Spleen (tissue), 11 donors: ENCODE results near the gene STYK1. TPM values are rescaled to one million over a fixed set of nuclear protein-coding genes. Genes with fewer than 3 reads are reported as not detected.
"Not testable (repeated sequence)": the region's sequence is repeated elsewhere in the genome, so short reads cannot be mapped to it uniquely, and the experiment has no call there.

Experiments used
- DNase-seq: peaks from one replicate; pipeline ENCODE4 v3.0.0-alpha.2; 2020
- H3K27ac ChIP-seq, 8 donors: fragments of 200-600 bp; sonication (generic) in 7 of 8; 1 replicate in 4 of 8; 2 replicates in 4 of 8; pipeline versions ENCODE4 v1.5.0 to v1.8.0; 2016 to 2021; ENCODE audit warnings: inconsistent platforms in 4 of 8, mild to moderate bottlenecking in 4 of 8, moderate library complexity in 1 of 8
- H3K27me3 ChIP-seq, 7 donors: fragments of 200-600 bp; sonication (generic) in 6 of 7; replicated peaks in 1 of 7; 1 replicate in 4 of 7; 2 replicates in 3 of 7; pipeline versions ENCODE4 v1.5.0 to v1.8.0; 2016 to 2021; ENCODE audit warnings: inconsistent platforms in 3 of 7, mild to moderate bottlenecking in 1 of 7
- H3K36me3 ChIP-seq, 6 donors: fragments of 200-600 bp; sonication (generic) in 5 of 6; 1 replicate in 4 of 6; 2 replicates in 2 of 6; pipeline versions ENCODE4 v1.5.0 to v1.8.0; 2016 to 2021; ENCODE audit warnings: inconsistent platforms in 2 of 6
- H3K4me1 ChIP-seq, 6 donors: fragments of 200-600 bp; sonication (generic) in 5 of 6; 1 replicate in 3 of 6; 2 replicates in 3 of 6; pipeline versions ENCODE4 v1.5.0 to v1.8.0; 2016 to 2021; ENCODE audit warnings: inconsistent platforms in 3 of 6
- H3K4me3 ChIP-seq, 8 donors: fragments of 200-600 bp; sonication (generic) in 7 of 8; 1 replicate in 4 of 8; 2 replicates in 4 of 8; pipeline versions ENCODE4 v1.5.0 to v1.8.0; 2016 to 2021; ENCODE audit warnings: inconsistent platforms in 4 of 8, mild to moderate bottlenecking in 4 of 8, moderate library complexity in 2 of 8
- H3K9me3 ChIP-seq, 8 donors: fragments of 200-600 bp; sonication (generic) in 7 of 8; 1 replicate in 4 of 8; 2 replicates in 4 of 8; pipeline versions ENCODE4 v1.5.0 to v1.8.0; 2016 to 2021; ENCODE audit warnings: inconsistent platforms in 4 of 8
- CTCF ChIP-seq, 11 experiments: fragments of 200-600 bp in 7 of 11; fragments of 450-650 bp in 4 of 11; sonication (generic) in 4 of 11; IDR thresholded peaks in 8 of 11; conservative IDR thresholded peaks in 3 of 11; 1 replicate in 7 of 11; 2 replicates in 4 of 11; pipeline versions ENCODE4 v1.4.0 to v1.8.0; 2016 to 2021; ENCODE audit warnings: antibody characterized with exemption in 11 of 11, inconsistent platforms in 4 of 11, mild to moderate bottlenecking in 1 of 11
- POLR2A ChIP-seq, 3 donors: fragments of 450-650 bp; IDR thresholded peaks; one replicate each; pipeline ENCODE4 v1.5.1; 2017; ENCODE audit warnings: antibody characterized with exemption in 3 of 3, mild to moderate bottlenecking in 1 of 3
- POLR2AphosphoS5 ChIP-seq, 3 donors: sonication (generic); formaldehyde crosslinking; IDR thresholded peaks; one replicate each; pipeline ENCODE4 v1.5.1; 2017; ENCODE audit warnings: antibody characterized with exemption in 3 of 3
- WGBS, 5 donors: extraction: QIAGEN DNeasy Blood & Tissue Kit in 3 of 5; methylation state at CpG; one replicate each; pipeline versions ENCODE4 v1.1.5 to v1.1.7; 2013 to 2018; 5-methylcytosine and 5-hydroxymethylcytosine counted together
- intact Hi-C: fragments of 100-400 bp; cut with DNase I; formaldehyde crosslinking; loops from one replicate; pipeline ENCODE4 v1.15.0; 2023; ENCODE audit warnings: low total_unique reads
- polyA plus RNA-seq, 3 donors: library from polyadenylated mRNA; stranded (reverse); fragments of 200-250 nt; gene quantifications; one replicate each; pipeline ENCODE4 v1.2.1, GENCODE V29; 2013
- total RNA-seq, 7 donors: library from RNA; depleted of rRNA in 3 of 7; stranded (reverse); fragments of >200 nt in 3 of 7; fragmentation: NEBNext Ultra II Directional in 4 of 7; extraction: Animal tissue kit (Norgen Biotek cat#: 25700) in 4 of 7; gene quantifications; one replicate each; pipeline versions ENCODE4 v1.1.0 to v1.2.1, GENCODE V29; 2016 to 2021
- donor health status: healthy with polysubstance abuse.
- donor health status: DM: no; HTN: no; CAD: no; lungs with moderate emphysema.
- donor health status: DM: no; HTN: no; CAD: no.
- donor health status: Bipolar disorder and iron deficiency.
- donor health status: healthy.
- donor health status: DM: no; HTN: no; CAD: no.
- donor health status: DM: yes; HTN: yes; CAD: no.

Gene STYK1
- total and polyA plus RNA-seq, 10 donors: 0.17 to 2.4 (median 0.77) TPM

- TF ChIP-seq CTCF (IDR thresholded peaks at IDR 0.05 in 8 of 11, conservative IDR thresholded peaks at IDR 0.05 in 3 of 11) (no peak), POLR2A (IDR thresholded peaks at IDR 0.05) (no peak), POLR2AphosphoS5 (IDR thresholded peaks at IDR 0.05) (no peak)
- peak; percentile 70 for DNase-seq
- peaks cover 12 to 43% (median 26%) of the 10 kb centered on the region in 6 donors for H3K4me1 ChIP-seq
- H3K27me3 ChIP-seq: no peaks in the 10 kb centered on the region
- no peak overlapping the region for H3K27ac ChIP-seq
- no peaks in the 10 kb centered on the region for H3K9me3 ChIP-seq
- H3K4me3 ChIP-seq: peak overlapping the region in 6 of 8 donors; percentile 76 to 93 (median 87)
- intact Hi-C loops: no loop called here
- WGBS, 5 donors: 60 to 83% (median 80%) methylated on average over 6 of the region's 6 CpGs
- H3K36me3 ChIP-seq: peaks cover 0 to 38% (median 31%) of the 10 kb centered on the region in 6 donors
Observed at GRCh38 chr12:10612110-10612509, 61.7 kb downstream of the STYK1 start.

- Histone ChIP-seq H3K36me3 (peaks cover 0 to 45% (median 35%) of the 10 kb centered on the region in 6 donors), H3K4me1 (peaks cover 12 to 43% (median 26%) of the 10 kb centered on the region in 6 donors)
- intact Hi-C loops, H3K27ac ChIP-seq, H3K4me3 ChIP-seq, H3K9me3 ChIP-seq, H3K27me3 ChIP-seq, DNase-seq: not testable (repeated sequence)
- WGBS, 5 donors: 89 to 95% (median 91%) methylated on average over 4 of the region's 4 CpGs
Observed at GRCh38 chr12:10611258-10611657, 62.6 kb downstream of the STYK1 start.

- no peak overlapping the region for H3K27ac ChIP-seq
- no peak overlapping the region for H3K4me3 ChIP-seq
- H3K9me3 ChIP-seq: no peaks in the 10 kb centered on the region
- no peak for DNase-seq
- H3K27me3 ChIP-seq: no peaks in the 10 kb centered on the region
- TF ChIP-seq CTCF (IDR thresholded peaks at IDR 0.05 in 8 of 11, conservative IDR thresholded peaks at IDR 0.05 in 3 of 11): no peak
- TF ChIP-seq POLR2AphosphoS5 (IDR thresholded peaks at IDR 0.05): no peak
- no peak for TF ChIP-seq POLR2A (IDR thresholded peaks at IDR 0.05)
- WGBS, 5 donors: 90 to 99% (median 97%) methylated on average over 3 of the region's 3 CpGs
- intact Hi-C loops: no loop called here
- peaks cover 12 to 43% (median 26%) of the 10 kb centered on the region in 6 donors for H3K4me1 ChIP-seq
- H3K36me3 ChIP-seq: peaks cover 0 to 56% (median 35%) of the 10 kb centered on the region in 6 donors
Observed at GRCh38 chr12:10610188-10610587, 63.7 kb downstream of the STYK1 start.

GRCh38 chr12:10607885-10608458 lies 65.9 kb downstream of the STYK1 start:
- 80 to 89% (median 87%) methylated on average over 3 of the region's 3 CpGs for WGBS, 5 donors
- no peak for DNase-seq
- peak in 1 of 11 experiments; percentile 14 for TF ChIP-seq CTCF (IDR thresholded peaks at IDR 0.05 in 8 of 11, conservative IDR thresholded peaks at IDR 0.05 in 3 of 11)
- TF ChIP-seq POLR2A (IDR thresholded peaks at IDR 0.05): no peak
- Histone ChIP-seq H3K9me3 (no peaks in the 10 kb centered on the region), H3K36me3 (peaks cover 0 to 72% (median 35%) of the 10 kb centered on the region in 6 donors), H3K4me1 (peaks cover 12 to 34% (median 19%) of the 10 kb centered on the region in 6 donors), H3K27ac (no peak overlapping the region), H3K4me3 (no peak overlapping the region), H3K27me3 (no peaks in the 10 kb centered on the region)
- intact Hi-C loops: no loop called here
